Purkinje cell (primary cell): Measurements from ENCODE around the gene BOK. TPM values are rescaled to one million over a fixed set of nuclear protein-coding genes. Genes with fewer than 3 reads are reported as not detected.

Source experiments
- polyA plus RNA-seq: library from polyadenylated mRNA; unstranded; fragments of >200 nt; fragmentation: Nextera tagmentation; gene quantifications from 2 replicates; pipeline ENCODE4 v1.2.1, GENCODE V29; 2014

BOK gene
- 1.9 TPM in 1 of 2 replicates, not detected in the other for polyA plus RNA-seq

GRCh38 chr2:241558532-241559322 is at the start of gene BOK:
BOK (plus strand) TSS chr2:241558745; CDS start chr2:241559484, 739 bp downstream.

Other genes starting within 250 kb of the BOK start
- 222 and 282 TPM in 2 replicates for gene HDLBP, start 243.1 kb upstream of the BOK start, polyA plus RNA-seq
- 63.0 and 64.3 TPM in 2 replicates for gene SEPTIN2, start 242.8 kb upstream of the BOK start, polyA plus RNA-seq
- gene FARP2, start 202.5 kb upstream of the BOK start, polyA plus RNA-seq, result 19.8 and 24.0 TPM in 2 replicates
- 32.1 and 38.1 TPM in 2 replicates for gene STK25, start 50.2 kb upstream of the BOK start, polyA plus RNA-seq
- 70.0 and 93.1 TPM in 2 replicates for gene THAP4, start 78.4 kb downstream of the BOK start, polyA plus RNA-seq
- gene ATG4B, start 78.9 kb downstream of the BOK start, polyA plus RNA-seq, result 18.9 and 36.5 TPM in 2 replicates
- gene DTYMK, start 128.1 kb downstream of the BOK start, polyA plus RNA-seq, result 4.2 and 7.2 TPM in 2 replicates
- 1.5 and 5.1 TPM in 2 replicates for gene ING5, start 143.3 kb downstream of the BOK start, polyA plus RNA-seq
- 0.79 and 2.3 TPM in 2 replicates for gene D2HGDH, start 175.9 kb downstream of the BOK start, polyA plus RNA-seq
- not detected in 2 replicates for gene GAL3ST2, start 218.1 kb downstream of the BOK start, polyA plus RNA-seq